HUES64 (cell line): ENCODE data around the gene WFDC10B. TPM values are rescaled to one million over a fixed set of nuclear protein-coding genes. Genes with fewer than 3 reads are reported as not detected.

Experiments
- H3K27ac ChIP-seq: 2 replicates; pipeline ENCODE4 v1.7.0; 2013; ENCODE audit warnings: low read depth, low read length, inconsistent platforms
- H3K27me3 ChIP-seq: 2 replicates; pipeline ENCODE4 v1.6.1; 2013; ENCODE audit warnings: mild to moderate bottlenecking, low read length; ENCODE audit not compliant: insufficient read depth
- H3K36me3 ChIP-seq: 2 replicates; pipeline ENCODE4 v1.6.1; 2013; ENCODE audit warnings: mild to moderate bottlenecking, low read length; ENCODE audit not compliant: insufficient read depth
- H3K4me1 ChIP-seq: 2 replicates; pipeline ENCODE4 v1.6.1; 2013; ENCODE audit warnings: mild to moderate bottlenecking, low read length, moderate library complexity; ENCODE audit not compliant: insufficient read depth
- H3K4me3 ChIP-seq: 2 replicates; pipeline ENCODE4 v1.5.1; 2013; ENCODE audit warnings: mild to moderate bottlenecking, low read length, moderate library complexity
- H3K9ac ChIP-seq: 2 replicates; pipeline ENCODE4 v1.6.1; 2013; ENCODE audit warnings: mild to moderate bottlenecking, low read depth, low read length
- H3K9me3 ChIP-seq: 2 replicates; pipeline ENCODE4 v1.6.1; 2013; ENCODE audit warnings: low read depth, low read length; ENCODE audit not compliant: insufficient read depth
- WGBS: fragments of 150-250, 120-280 bp; methylation state at CpG from one replicate; pipeline ENCODE4 v1.1.7; 2013; ENCODE audit warnings: missing lambda C conversion rate; 5-methylcytosine and 5-hydroxymethylcytosine counted together
- polyA plus RNA-seq, 2 experiments: library from polyadenylated mRNA; stranded (reverse); fragments of 50-300 nt; gene quantifications; one replicate each; pipeline ENCODE4 v1.2.3, GENCODE V29; 2013

Gene WFDC10B
- polyA plus RNA-seq (2013, experiment 1 of 2) = not detected
- not detected for polyA plus RNA-seq (2013, experiment 2 of 2)

GRCh38 chr20:45704969-45705637 is at the start of gene WFDC10B:
Gene WFDC10B, minus strand, starts transcription at chr20:45705019. Its CDS starts 19,027 bp downstream, at chr20:45685992.
- Histone ChIP-seq H3K27me3 (no peaks in the 10 kb centered on the region), H3K9ac (no peak within 1 kb of the TSS), H3K27ac (no peak within 1 kb of the TSS), H3K9me3 (no peaks in the 10 kb centered on the region), H3K4me3 (no peak within 1 kb of the TSS), H3K4me1 (no peaks in the 10 kb centered on the region), H3K36me3 (no peaks in the 10 kb centered on the region)
- 100% methylated on average over 1 of the region's 1 CpG for WGBS

DNA sequence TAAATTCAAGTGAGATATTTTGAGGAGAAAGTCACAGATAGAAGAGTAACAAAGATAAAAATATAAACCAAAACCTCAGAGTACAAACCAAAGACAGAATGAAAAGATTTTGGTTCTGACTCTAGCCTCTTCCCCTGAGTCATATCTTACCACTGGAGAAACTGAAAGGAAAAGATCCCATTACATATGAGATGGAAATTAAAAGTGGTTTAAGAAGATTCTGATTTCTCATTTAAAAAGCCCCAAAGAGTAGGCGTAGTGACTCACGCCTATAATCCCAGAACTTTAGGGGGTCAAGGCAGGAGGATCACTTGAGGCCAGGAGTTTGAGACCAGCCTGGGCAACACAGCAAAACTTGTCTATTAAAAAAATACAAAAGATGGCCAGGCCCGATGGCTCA is 47.9 kb upstream of the WFDC10B start:
- Histone ChIP-seq H3K9ac (no peak overlapping the region), H3K27me3 (no peaks in the 10 kb centered on the region), H3K9me3 (peaks cover 16% of the 10 kb centered on the region), H3K36me3 (no peaks in the 10 kb centered on the region), H3K27ac (no peak overlapping the region), H3K4me1 (no peaks in the 10 kb centered on the region), H3K4me3 (no peak overlapping the region)
- whole genome bisulfite sequencing = 92% methylated on average over 3 of the region's 3 CpGs

DNA sequence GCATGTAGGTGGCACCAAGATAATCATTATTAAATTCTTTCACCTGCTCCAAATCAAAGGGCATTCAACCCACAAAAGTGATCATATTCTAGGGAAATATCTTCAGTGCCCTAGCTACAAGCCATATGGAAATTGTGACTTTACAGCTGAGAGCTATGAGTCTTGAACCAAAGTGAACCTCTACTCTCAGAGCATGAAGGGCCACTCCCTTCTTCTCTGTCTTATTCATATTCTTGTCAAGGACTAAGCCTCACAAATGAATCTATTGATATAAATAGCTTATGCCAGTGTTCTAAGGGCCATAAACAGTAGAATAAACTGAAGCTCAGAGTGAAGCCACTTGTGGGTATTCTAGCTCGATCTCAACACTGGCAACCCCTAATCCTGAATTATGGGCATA is 46.9 kb upstream of the WFDC10B start:
- Histone ChIP-seq H3K9me3 (peaks cover 13% of the 10 kb centered on the region), H3K4me1 (no peaks in the 10 kb centered on the region), H3K27ac (no peak overlapping the region), H3K9ac (no peak overlapping the region), H3K4me3 (no peak overlapping the region), H3K36me3 (no peaks in the 10 kb centered on the region), H3K27me3 (no peaks in the 10 kb centered on the region)
- 91% methylated on average over 1 of the region's 1 CpG for WGBS

DNA sequence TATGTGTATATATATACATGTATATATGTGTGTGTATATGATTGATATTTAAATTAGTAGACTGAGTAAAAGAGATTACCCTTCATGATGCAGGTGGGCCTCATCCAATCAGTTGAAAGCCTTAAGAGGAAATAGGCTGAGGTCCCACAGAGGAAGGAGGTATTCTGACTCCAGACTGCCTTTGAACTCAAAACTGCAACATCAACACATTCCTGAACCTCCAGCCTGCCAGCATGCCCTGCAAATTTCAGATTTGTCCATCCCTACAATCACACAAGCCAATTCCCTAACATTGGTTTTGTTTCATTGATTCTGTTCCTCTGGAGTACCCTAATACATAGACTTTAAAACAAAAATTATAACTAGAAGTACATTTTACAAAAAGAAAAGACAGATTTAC is 40.2 kb upstream of the WFDC10B start:
- Histone ChIP-seq H3K27me3 (no peaks in the 10 kb centered on the region), H3K9me3 (no peaks in the 10 kb centered on the region), H3K4me1 (no peaks in the 10 kb centered on the region), H3K27ac (no peak overlapping the region), H3K4me3 (no peak overlapping the region), H3K36me3 (no peaks in the 10 kb centered on the region), H3K9ac (no peak overlapping the region)

DNA sequence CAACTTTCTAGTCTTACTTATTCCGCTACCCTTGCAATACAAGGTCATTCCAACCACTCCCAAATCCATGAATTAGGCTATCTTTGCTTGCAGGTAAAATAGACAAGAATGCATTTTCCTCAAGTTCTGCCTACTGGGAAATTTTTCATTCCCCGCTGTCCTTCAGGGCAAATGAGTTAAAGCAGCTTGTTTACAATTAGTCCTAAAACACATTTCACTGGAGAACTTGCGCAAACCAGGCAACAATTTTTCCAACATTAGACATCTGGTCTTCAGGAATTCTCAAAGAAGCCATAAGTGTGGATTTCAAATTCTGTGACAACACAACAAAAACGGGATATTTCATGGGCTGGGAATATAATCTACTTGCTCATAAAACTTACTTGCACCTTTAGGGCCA is 37.8 kb upstream of the WFDC10B start:
- H3K36me3 ChIP-seq = no peaks in the 10 kb centered on the region

GRCh38 chr20:45735988-45736387 is 31.2 kb upstream of the WFDC10B start:
- H3K27me3 ChIP-seq = no peaks in the 10 kb centered on the region
- peaks cover 53% of the 10 kb centered on the region for H3K9me3 ChIP-seq
- H3K36me3 ChIP-seq = no peaks in the 10 kb centered on the region
- H3K9ac ChIP-seq = no peak overlapping the region
- 95% methylated on average over 23 of the region's 23 CpGs for WGBS
- no peak overlapping the region for H3K27ac ChIP-seq
- no peaks in the 10 kb centered on the region for H3K4me1 ChIP-seq
- H3K4me3 ChIP-seq = no peak overlapping the region

More for the DNA sequence above, 37.8 kb upstream of the WFDC10B start:
- Histone ChIP-seq H3K9ac (no peak overlapping the region), H3K4me1 (no peaks in the 10 kb centered on the region), H3K9me3 (peaks cover 5% of the 10 kb centered on the region; the same call in 1 of the 2 replicates), H3K27me3 (no peaks in the 10 kb centered on the region), H3K27ac (no peak overlapping the region), H3K4me3 (no peak overlapping the region)
- 97% methylated on average over 4 of the region's 4 CpGs for WGBS

- H3K36me3 ChIP-seq = no peaks in the 10 kb centered on the region
- H3K27ac ChIP-seq = no peak overlapping the region
- no peak overlapping the region for H3K9ac ChIP-seq
- 95% methylated on average over 8 of the region's 8 CpGs for WGBS
- H3K9me3 ChIP-seq = peaks cover 53% of the 10 kb centered on the region
- H3K27me3 ChIP-seq = no peaks in the 10 kb centered on the region
- H3K4me3 ChIP-seq = no peak overlapping the region
- no peaks in the 10 kb centered on the region for H3K4me1 ChIP-seq
Observed at GRCh38 chr20:45735552-45735951, 30.7 kb upstream of the WFDC10B start.

DNA sequence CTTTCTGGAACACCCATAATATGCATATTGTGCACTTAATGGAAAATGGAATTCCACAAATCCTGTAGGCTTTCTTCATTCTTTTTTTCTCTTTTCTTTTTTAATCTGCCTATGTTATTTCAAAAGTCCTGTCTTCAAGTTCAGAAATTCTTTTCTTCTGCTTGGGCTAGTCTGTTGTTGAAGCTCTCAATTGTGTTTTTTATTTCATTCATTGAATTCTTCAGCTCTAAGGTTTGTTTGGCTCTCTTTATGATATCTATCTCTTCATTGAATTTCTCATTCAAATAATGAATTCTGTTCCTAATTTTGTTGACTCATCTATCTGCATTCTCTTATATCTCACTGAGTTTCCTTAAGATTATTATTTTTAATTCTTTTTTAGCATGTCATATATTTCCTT is 27.4 kb upstream of the WFDC10B start:
- H3K4me1 ChIP-seq = no peaks in the 10 kb centered on the region
- no peaks in the 10 kb centered on the region for H3K27me3 ChIP-seq
- H3K9ac ChIP-seq = no peak overlapping the region
- H3K4me3 ChIP-seq = no peak overlapping the region
- H3K36me3 ChIP-seq = no peaks in the 10 kb centered on the region
- H3K27ac ChIP-seq = no peak overlapping the region
- peaks cover 47% of the 10 kb centered on the region for H3K9me3 ChIP-seq

DNA sequence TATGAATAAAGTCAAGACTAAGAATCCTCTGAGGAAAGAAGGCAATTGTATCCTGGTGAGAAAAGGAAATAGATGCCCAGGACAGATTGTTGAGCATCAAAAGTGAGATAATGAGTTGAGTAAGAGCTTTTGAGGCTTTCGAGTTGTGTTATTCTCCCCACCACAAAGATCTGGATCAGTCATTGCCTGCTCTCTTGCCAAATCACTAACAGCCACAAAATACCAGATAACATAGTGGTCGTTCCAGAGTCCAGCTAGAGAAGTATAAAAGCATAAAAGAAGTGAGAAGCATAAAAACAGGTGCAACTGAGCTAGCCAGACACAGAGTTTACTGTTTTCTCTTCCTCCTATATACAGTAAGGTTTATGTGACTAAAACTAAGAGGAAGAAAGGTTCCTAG is 22.2 kb upstream of the WFDC10B start:
- Histone ChIP-seq H3K9me3 (peaks cover 6% of the 10 kb centered on the region; the same call in 1 of the 2 replicates), H3K4me3 (no peak overlapping the region), H3K4me1 (no peaks in the 10 kb centered on the region), H3K9ac (no peak overlapping the region), H3K27ac (no peak overlapping the region), H3K27me3 (no peaks in the 10 kb centered on the region), H3K36me3 (no peaks in the 10 kb centered on the region)
- 90% methylated on average over 2 of the region's 2 CpGs for WGBS

DNA sequence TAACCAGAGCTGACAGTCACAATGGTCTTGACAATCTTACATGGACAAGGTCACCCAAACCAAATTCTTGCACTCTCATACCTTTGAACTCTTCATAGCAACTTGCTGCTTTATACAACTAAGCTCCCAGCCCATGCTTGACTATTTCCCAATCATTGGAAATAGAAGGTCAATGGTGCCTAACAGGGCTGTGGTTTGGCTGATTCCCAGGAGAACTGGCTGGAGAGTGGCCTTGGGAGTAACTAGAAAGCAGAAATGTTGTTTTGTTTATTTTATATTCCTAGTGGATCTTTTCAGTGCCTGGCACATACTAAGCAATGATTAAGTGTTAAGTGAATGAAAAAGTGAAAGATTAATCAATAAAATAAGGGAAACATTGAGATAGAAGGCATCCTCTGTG is 20.3 kb upstream of the WFDC10B start:
- Histone ChIP-seq H3K27ac (no peak overlapping the region), H3K27me3 (no peaks in the 10 kb centered on the region)

GRCh38 chr20:45722047-45722446 is 17.2 kb upstream of the WFDC10B start, which contains the start of gene SPINT4:
Gene SPINT4, plus strand, starts transcription at chr20:45722347. Its CDS starts 21 bp downstream, at chr20:45722368.
- WGBS = 92% methylated on average over 1 of the region's 1 CpG
- H3K27ac ChIP-seq = no peak within 1 kb of the TSS
- H3K4me3 ChIP-seq = no peak within 1 kb of the TSS
- H3K9ac ChIP-seq = no peak within 1 kb of the TSS
- no peaks in the 10 kb centered on the region for H3K4me1 ChIP-seq
- H3K27me3 ChIP-seq = no peaks in the 10 kb centered on the region
- H3K9me3 ChIP-seq = peaks cover 2% of the 10 kb centered on the region; the same call in 1 of the 2 replicates
- H3K36me3 ChIP-seq = no peaks in the 10 kb centered on the region

More for the DNA sequence above, 20.3 kb upstream of the WFDC10B start:
- Histone ChIP-seq H3K4me1 (no peaks in the 10 kb centered on the region), H3K9ac (no peak overlapping the region), H3K9me3 (no peaks in the 10 kb centered on the region), H3K4me3 (no peak overlapping the region), H3K36me3 (no peaks in the 10 kb centered on the region)
